ENCODE measurements around the gene BMAL1. TPM values are rescaled to one million over a fixed set of nuclear protein-coding genes. Genes with fewer than 3 reads are reported as not detected.
A peak's percentile ranks its signal among the peaks of the same experiment; 100 is the strongest.

BMAL1 gene
- total RNA-seq, 6 experiments from 2014 or later = 6.9 to 10.4 (median 7.5) TPM

GRCh38 chr11:13287681-13288080, 10.1 kb downstream of the BMAL1 start:
- peak; percentile 21 for DNase-seq
- TF ChIP-seq, protein P1, sequence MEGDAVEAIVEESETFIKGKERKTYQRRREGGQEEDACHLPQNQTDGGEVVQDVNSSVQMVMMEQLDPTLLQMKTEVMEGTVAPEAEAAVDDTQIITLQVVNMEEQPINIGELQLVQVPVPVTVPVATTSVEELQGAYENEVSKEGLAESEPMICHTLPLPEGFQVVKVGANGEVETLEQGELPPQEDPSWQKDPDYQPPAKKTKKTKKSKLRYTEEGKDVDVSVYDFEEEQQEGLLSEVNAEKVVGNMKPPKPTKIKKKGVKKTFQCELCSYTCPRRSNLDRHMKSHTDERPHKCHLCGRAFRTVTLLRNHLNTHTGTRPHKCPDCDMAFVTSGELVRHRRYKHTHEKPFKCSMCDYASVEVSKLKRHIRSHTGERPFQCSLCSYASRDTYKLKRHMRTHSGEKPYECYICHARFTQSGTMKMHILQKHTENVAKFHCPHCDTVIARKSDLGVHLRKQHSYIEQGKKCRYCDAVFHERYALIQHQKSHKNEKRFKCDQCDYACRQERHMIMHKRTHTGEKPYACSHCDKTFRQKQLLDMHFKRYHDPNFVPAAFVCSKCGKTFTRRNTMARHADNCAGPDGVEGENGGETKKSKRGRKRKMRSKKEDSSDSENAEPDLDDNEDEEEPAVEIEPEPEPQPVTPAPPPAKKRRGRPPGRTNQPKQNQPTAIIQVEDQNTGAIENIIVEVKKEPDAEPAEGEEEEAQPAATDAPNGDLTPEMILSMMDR (IDR thresholded peaks at IDR 0.05) = no peak
- H3K4me1 Mint-ChIP-seq (ENCODE audit: low read depth) = peaks cover 24% of the 10 kb centered on the region
- H3K36me3 Mint-ChIP-seq (ENCODE audit: low read depth) = no peaks in the 10 kb centered on the region
- H3K27ac Mint-ChIP-seq = no peak overlapping the region
- H3K27me3 Mint-ChIP-seq (ENCODE audit: insufficient read depth) = no peaks in the 10 kb centered on the region; the same call in none of the 2 replicates
- H3K9me3 Mint-ChIP-seq = no peaks in the 10 kb centered on the region
- H3K4me3 Mint-ChIP-seq = peak overlapping the region; percentile 22; the same call in 1 of the 2 replicates

DNA sequence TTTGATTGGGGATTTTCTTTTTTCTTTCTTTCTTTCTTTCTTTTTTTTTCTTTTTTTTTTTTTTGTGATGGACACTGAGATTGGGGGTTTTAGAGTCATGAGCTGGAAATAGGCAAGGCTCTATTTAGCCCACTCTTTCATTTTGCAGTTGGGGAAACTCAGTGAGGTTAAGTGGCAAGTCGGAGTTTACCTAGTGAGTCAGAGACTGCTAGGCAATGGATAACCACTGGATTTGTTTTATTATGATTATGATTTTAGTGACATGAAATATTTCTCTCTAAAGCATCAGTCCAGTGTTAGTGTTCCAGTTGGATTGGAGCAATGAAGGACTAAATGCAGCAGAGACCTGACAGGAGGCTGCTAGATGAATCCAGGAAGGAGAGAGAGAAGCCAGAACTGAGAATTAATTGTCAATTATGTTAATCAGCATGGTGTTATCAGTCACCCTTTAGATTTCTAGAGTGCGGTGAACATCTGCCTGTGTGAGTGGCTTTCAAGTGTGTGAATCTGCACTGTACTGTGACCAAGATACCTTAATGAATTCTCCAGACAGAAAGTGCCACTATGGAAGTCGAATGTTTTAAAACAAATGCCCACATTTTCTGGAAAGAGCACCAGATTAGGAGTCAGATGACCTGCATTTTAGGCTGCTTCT, 10.9 kb downstream of the BMAL1 start:
- H3K4me3 Mint-ChIP-seq = no peak overlapping the region
- no peak overlapping the region for H3K27ac Mint-ChIP-seq
- DNase-seq = no peak
- H3K9me3 Mint-ChIP-seq = no peaks in the 10 kb centered on the region
- TF ChIP-seq, protein P1 (IDR thresholded peaks at IDR 0.05) = no peak
- H3K4me1 Mint-ChIP-seq (ENCODE audit: low read depth) = peaks cover 18% of the 10 kb centered on the region
- no peaks in the 10 kb centered on the region for H3K36me3 Mint-ChIP-seq (ENCODE audit: low read depth)
- H3K27me3 Mint-ChIP-seq (ENCODE audit: insufficient read depth) = no peaks in the 10 kb centered on the region; the same call in none of the 2 replicates

- H3K27me3 Mint-ChIP-seq (ENCODE audit: insufficient read depth) = no peaks in the 10 kb centered on the region; the same call in 1 of the 2 replicates
- DNase-seq = peak; percentile 30
- no peak overlapping the region for H3K27ac Mint-ChIP-seq
- H3K4me3 Mint-ChIP-seq = no peak overlapping the region
- TF ChIP-seq, protein P1 (IDR thresholded peaks at IDR 0.05) = peak; percentile 27; the same call in 1 of the 2 replicates
- H3K4me1 Mint-ChIP-seq (ENCODE audit: low read depth) = peaks cover 18% of the 10 kb centered on the region
- no peaks in the 10 kb centered on the region for H3K36me3 Mint-ChIP-seq (ENCODE audit: low read depth)
- no peaks in the 10 kb centered on the region for H3K9me3 Mint-ChIP-seq
These were observed 11.5 kb downstream of the BMAL1 start for GRCh38 chr11:13289081-13289480.

DNA sequence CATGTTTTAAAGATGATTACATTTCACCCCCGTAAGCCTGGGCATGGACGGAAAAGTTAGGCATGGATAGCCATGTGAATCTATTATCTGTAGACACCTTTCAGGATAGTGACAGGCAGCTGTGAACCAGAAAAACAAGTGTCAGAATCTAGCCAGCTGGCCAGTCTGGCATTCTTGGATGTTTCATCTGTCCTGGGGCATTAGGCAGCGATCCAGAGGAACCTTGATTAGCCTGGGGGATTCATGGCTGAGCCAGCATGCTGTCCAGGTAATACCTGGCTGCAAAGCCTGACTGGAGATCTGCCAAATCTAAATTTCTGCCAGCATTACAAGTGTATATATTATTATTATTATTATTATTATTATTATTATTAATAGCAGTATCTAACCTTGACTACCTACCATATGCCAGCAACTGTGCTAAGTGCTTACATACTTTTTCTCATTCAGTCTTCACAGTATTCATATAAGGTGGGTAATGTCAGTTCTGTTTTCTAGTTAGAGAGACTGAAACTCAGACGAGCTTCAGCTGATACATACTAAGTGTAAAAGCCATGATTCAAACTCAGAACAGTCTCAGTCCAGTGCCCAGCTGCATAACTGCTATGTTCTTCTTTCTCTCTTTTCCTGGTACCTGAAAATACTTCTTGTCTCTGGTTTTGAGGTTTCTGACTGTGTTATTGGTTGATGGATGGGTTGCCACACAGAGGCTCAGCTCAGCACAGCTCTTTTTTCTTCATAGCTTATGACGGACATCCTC, 12.8 kb downstream of the BMAL1 start:
- TF ChIP-seq, protein P1 (IDR thresholded peaks at IDR 0.05) = no peak
- H3K27ac Mint-ChIP-seq = no peak overlapping the region
- H3K9me3 Mint-ChIP-seq = no peaks in the 10 kb centered on the region
- H3K4me3 Mint-ChIP-seq = no peak overlapping the region
- H3K27me3 Mint-ChIP-seq (ENCODE audit: insufficient read depth) = no peaks in the 10 kb centered on the region; the same call in 1 of the 2 replicates
- no peaks in the 10 kb centered on the region for H3K36me3 Mint-ChIP-seq (ENCODE audit: low read depth)
- no peak for DNase-seq
- H3K4me1 Mint-ChIP-seq (ENCODE audit: low read depth) = peaks cover 18% of the 10 kb centered on the region

DNA sequence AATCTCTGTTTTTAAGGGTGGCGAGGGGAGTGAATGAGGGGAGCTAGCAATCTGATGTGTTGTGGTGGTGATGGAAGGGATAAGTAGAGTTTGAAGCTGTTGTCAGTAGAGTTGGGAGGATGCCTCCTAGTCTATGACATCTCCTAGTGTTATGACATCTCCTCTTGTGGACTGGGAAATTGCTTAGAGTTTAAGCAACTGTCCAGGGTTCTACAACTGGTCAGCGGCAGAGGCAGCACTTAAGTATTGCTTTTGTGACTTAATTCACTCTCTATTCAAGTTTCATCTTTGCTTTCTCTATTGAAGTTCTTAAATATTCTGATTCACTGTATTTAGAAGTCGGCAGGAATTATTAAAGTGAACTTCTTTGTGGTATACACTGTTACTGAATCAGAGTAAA, 13.8 kb downstream of the BMAL1 start:
- H3K4me3 Mint-ChIP-seq = no peak overlapping the region
- H3K4me1 Mint-ChIP-seq (ENCODE audit: low read depth) = peaks cover 18% of the 10 kb centered on the region
- DNase-seq = no peak
- H3K27ac Mint-ChIP-seq = no peak overlapping the region
- TF ChIP-seq, protein P1 (IDR thresholded peaks at IDR 0.05) = no peak
- H3K36me3 Mint-ChIP-seq (ENCODE audit: low read depth) = no peaks in the 10 kb centered on the region
- H3K9me3 Mint-ChIP-seq = no peaks in the 10 kb centered on the region
- no peaks in the 10 kb centered on the region; the same call in 1 of the 2 replicates for H3K27me3 Mint-ChIP-seq (ENCODE audit: insufficient read depth)

Measured in HFFc6 (cell line).